GM18526 (cell line): ENCODE results near the gene FGD4.

ENCODE experiments used
- POLR2A ChIP-seq: IDR thresholded peaks from 3 replicates; pipeline ENCODE4 v1.6.1; 2011; ENCODE audit not compliant: insufficient read length; ENCODE audit errors: extremely low read depth

Gene FGD4

DNA sequence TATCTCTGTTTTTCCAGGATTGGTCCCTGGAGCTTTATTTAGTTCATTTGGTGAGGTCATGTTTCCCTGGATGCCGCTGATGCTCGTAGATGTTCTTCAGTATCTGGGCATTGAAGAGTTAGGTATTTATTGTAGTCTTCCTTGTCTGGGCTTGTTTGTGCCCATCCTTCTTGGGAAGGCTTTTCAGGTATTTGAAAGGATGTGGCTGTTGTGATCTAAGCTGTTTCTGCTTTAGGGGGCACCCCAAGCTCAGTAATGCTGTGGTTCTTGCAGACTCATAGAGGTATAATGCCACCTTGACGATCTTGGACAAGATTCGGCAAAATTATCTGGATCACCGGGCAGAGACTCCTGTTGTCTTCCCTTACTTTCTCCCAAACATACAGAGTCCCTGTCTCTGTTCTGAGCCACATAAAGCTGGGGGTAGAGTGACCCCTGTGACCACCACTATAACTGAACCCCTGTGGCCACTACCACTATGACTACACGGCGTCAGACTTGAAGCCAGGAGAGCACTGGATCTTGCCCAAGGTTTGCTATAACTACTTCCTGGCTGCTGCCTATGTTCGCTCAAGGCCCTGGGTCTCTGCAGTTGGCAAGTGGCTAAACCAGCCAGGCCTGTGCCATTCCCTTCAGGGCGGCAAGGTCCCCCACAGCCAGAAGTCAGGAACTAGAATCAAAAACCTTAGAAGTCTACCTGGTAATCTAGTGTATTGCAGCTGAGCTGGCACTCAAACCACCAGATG lies 40.9 kb downstream of the FGD4 start:
- no peak for TF ChIP-seq POLR2A

DNA sequence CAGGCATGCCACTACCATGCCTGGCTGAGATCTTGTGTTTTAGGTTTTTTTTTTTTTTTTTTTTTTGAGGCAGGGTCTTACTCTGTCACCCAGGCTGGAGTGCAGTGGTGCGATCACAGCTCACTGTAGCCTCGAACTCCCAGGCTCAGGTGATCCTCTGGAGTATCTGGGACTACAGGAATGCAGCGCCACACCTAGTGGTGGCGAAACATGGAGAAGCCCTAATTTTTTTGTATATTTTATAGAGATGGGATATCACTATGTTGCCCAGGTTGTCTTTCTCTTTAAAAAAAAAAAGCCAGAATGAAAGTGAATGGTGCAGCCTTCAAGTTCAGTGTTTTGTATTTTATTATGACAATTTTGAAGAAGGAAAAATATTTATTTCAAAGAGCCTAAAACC lies 44.1 kb downstream of the FGD4 start:
- no peak for TF ChIP-seq POLR2A

DNA sequence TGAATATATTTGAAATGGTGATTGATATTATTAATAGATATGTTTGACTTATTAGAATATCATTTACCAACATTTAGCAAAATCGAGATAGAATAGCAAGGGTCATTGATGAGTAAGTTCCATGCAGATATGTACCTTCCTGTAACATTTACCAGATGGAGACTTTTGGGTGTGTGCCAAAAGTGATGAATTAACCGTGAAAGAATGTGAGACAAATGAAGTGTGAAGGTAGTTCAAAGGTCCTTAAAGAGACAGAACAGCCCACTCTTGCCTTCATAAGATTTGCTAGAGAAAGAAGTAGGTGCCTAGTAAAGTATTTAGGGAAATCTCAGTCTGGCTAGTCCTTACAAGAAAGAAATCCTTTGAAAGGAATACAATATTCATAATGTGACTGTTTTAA lies 45.5 kb downstream of the FGD4 start:
- no peak for TF ChIP-seq POLR2A

DNA sequence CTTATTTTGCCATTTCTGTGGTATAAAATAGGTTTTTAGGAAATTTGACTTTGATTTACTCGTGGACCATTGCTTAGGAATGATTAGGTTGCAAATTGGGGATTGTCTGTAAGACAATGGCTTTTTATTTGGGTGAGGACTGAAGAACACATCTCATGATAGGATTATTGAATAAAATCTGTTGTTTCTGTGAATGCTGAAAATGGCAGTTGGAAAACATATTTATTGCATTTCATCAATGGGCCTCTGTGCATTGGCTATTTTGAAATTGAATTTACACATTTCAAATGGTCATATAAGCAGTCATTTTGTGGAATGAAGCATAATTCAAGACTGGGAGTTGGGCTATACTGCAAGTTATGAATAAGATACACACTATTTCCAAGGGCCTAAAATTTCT lies 46.0 kb downstream of the FGD4 start:
- no peak for TF ChIP-seq POLR2A

DNA sequence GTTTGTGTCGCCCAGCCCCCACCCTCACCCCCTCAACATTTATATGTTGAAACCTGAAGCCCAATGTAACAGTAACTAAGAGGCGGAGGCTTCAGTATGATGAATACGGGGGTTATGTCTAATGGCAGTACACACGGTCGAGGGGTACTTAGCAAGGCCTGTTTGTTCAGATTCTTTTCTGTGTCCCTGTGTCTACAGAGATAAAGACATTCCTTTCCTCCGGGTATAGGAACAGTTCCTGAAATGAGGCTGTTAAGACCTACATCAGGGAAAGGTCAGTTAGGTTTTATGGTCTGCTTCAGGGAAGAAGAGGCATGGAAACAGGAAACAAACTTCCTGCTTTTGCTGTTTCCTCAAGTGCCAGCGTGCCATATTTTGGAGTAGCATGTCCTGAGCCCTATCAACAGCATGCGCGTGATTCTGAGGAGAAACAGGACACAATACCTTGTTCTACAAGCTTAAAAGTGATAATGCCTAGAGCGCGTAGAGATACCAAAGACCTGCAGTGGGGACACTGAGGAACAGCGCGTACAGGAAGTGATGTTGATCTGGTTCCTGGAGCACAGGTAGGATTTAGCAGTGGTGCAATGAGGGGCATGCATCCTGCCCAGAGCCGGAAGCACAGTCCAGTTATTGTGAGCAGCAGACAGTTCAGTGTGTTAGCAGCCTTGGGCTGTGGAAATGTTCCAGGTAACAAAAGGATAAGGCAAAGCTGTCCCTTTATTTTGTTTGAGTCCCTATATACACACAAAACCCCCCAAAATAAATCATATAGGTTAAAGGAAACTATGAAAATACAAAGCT lies 47.2 kb downstream of the FGD4 start:
- no peak for TF ChIP-seq POLR2A

DNA sequence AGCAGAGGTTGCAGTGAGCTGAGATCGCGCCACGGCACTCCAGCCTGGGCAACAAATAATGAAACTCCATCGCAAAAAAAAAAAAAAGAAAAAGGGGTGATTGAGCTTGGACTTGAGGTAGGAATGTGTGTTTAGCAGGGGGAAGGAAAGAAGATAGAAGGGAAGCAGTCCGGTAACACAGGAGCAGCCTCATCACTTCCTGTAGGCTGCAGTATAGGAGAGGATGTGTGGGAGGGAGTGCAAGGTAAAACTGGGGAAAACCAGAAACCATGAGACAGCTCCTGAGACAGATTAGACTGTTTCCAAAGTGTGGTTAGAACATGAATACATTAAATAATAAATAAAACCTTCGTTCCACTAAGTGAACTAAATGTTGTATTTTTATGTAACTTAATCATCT lies 49.2 kb downstream of the FGD4 start:
- no peak for TF ChIP-seq POLR2A

DNA sequence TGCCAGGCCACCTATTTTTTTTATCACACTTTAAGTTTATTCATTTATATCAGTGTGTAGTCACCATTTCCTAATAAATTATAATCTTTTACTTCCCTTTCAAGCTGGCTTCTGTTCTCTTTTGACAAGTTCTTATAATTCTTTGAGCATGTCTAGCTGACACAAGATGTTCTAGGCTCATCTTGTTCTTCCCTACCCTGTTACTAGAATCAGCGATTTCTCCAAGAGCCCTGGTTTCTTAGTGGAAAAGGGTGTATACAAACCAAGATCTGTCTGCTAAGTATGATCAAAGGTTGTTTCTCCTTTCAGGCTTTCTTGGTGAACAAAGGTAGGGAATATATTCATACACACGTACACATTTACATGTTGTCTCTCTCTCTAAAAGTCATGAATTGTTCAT lies 51.0 kb downstream of the FGD4 start:
- TF ChIP-seq POLR2A, result no peak

DNA sequence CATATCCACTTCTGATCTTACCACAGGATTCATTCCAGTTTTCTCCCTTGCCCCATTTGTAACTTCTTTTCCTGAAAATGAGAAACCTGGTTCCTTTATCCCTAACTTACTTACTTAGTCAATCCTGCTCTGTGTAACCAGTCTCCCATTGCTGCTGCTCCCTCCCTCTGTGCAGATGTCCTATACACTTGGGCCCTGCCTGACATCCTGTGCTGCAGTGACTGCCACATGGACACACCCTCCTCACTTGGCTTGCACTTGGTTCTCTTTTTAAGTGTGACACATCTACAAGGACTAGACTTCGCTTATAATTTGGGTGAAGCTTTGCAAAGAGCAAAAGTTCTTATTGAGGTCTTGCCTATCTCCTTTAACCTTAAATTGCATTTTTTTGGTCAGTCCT lies 51.4 kb downstream of the FGD4 start:
- TF ChIP-seq POLR2A, result no peak

DNA sequence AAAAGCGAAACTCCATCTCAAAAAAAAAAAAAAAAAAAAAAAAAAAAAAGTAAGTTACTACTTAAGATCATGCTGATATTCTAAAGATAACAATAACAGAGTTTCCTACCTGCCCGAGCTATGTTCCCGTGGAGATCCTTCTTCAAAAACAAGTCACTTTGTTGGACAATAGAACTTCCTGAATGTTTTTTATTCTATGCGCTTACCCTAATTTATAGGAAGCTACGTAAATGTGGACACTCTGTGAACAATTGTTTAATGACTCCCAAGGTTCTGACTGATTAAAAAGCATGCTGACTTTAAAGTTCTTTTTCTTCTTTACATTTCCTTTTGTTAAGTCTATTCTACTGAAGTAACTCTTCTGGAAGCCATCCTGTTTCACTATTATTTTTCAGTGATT lies 52.5 kb downstream of the FGD4 start:
- TF ChIP-seq POLR2A, result no peak

DNA sequence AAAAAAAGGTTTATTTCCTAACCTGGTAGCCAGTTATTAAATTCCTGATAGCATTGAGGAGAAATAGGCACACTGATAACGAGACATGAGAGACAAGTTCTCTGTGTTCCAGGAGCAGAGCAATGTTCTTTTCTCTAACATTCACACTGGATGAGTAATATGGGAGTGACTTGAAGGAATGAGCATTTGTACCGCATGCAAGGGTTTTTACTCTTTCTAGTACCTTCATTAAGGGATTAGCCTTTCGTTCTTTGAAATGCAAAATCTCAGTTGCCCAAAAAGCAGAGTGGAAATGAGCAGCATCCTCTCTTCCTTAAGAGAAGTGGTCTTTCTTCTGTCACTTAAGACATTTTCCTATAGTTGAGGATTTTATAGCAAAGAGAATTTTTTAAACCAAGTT lies 54.7 kb downstream of the FGD4 start:
- TF ChIP-seq POLR2A, result no peak

DNA sequence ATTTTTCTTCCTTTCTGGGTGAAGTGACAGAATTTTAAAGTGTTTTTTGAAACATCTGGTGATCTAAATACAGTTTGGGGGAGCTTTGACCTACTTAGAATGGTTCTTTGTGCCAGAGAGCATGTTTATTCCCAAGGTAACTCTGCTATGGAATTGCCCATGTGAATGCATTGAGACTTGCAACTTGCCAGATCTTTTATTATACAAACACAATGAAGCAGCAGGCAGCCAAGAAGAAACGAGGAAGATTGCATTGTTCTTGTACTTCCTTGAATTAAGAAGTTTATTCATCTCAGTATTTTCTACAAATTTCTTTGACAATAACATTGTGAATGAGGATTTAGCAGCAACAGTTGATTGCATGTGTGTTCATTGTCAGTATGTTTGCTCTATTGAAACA lies 55.5 kb downstream of the FGD4 start:
- TF ChIP-seq POLR2A, result no peak

DNA sequence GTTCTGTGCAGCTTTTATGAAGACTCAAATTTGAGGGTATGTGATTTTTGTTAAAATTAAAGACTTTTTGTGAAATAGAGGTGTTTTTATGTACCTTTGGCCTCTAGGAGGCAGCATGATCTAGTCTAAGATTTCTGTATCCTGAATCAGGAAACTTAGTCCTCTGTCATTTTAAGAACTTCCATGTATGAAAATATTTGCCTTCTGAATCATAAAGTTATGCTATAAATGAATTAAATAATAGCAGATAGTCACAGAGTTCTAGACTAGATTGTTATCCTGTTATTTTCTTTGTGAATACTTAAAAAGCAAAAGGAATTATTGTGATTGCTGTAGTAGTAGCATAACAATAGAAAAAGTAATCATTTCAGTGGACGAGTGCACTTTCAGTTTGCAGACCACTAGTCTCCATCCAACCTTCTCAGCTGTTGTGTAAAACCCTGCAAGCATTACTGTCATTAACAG lies 56.3 kb downstream of the FGD4 start:
- TF ChIP-seq POLR2A, result no peak

DNA sequence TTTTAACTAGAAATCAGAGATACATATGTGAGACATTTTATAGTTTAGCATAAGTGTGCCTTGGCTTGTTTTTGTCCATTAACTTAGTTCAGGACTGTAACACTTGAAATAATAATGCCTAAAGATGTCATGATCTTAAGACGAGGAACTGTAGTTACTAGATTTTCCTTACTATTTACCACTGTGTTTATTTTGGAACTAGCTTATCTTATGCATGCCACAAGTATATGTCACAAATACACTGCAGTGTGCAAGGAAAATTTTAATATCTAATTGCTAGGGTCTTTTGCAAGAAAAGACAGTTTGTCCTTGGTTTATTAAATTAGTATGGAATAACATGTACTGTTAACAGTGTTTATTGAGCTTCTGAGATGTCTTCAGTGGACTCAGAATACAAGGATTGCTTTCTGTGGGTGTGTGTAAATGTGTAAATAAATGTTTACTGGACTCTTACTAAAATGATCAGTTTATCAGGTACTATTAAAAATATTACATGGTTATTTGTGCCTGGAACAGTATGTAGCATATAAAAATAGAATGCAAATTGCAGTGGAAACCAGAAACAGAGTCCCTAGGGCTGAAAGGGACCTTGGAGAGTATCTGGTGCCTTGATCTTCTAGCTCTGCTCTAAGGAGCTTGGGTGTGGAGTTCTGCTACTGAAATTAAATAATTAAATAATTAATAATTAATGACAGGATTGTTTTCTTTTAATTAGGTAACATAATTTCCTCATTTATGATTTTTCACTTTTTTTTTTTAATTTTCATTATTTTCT lies 58.1 kb downstream of the FGD4 start:
- no peak for TF ChIP-seq POLR2A

DNA sequence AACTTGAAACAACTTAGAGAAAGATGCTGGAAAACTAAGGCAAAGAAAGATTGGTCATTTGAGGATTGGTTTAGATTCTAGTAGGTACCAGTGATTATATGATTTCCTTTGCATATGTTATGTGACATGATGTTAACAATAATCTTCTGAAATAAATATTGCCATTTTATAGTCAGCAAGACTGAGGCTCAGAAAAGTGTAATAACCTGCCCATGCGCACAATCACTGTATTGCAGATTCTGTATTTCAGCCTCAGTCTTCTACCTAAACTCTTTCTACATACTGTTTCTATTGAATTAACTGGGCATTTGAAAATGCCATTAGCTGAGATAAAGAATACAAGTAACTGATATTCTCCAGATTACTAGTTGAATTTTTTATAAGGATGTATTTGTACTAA lies 61.3 kb downstream of the FGD4 start:
- no peak for TF ChIP-seq POLR2A

DNA sequence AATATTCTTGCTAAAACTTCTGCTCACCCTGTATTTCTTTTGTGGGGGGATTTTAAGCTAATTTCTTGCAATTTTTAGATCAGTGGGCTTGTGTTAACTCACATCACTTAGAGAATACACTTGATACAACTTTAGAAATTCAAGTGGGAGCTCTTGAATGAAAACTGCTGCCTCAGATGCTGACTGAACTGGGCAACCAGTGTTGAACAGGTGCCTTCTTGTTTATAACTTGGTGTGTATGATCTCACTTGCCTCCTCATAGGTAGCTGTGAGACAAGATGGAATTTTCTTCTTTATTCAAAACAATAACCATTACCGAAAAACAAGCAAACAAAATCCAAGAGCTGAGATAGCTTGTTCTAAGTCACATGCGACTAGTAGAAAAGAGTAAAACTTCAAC lies 63.5 kb downstream of the FGD4 start:
- no peak for TF ChIP-seq POLR2A

DNA sequence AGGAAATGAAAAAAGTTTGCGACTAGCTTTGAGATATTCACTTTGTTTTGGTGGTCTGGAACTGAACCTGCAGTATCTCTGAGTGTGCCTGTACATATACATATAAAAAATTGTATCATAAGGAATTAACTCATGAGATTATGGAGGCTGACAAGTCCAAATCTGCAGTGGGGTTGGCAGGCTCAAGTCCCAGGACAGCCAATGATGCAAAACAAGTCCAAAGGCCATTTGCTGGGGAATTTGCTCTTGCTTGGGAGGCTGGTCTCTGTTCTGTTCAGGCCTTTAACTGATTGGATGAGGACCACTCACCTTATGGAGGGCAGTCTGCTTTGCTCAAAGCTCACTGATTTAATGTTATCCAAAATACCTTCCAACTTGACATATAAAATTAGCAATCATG lies 66.8 kb downstream of the FGD4 start:
- TF ChIP-seq POLR2A, result no peak
